OCI-LY3 (cell line): Measurements from ENCODE around the gene CLPTM1.

Experiments used
- H2AFZ ChIP-seq: fragments of 200-600, 300-600 bp; shearing (Covaris generic); 2 replicates; pipeline ENCODE4 v1.6.0; 2014; ENCODE audit warnings: antibody characterized with exemption, low read depth, low read length
- H3K27ac ChIP-seq: fragments of 200-600, 300-600 bp; sonication (generic); 2 replicates; pipeline ENCODE4 v1.5.1; 2014; ENCODE audit warnings: mild to moderate bottlenecking, low read length, moderate library complexity, mixed read lengths
- H3K27me3 ChIP-seq: fragments of 200-600, 300-600 bp; sonication (generic); 2 replicates; pipeline ENCODE4 v1.6.1; 2014; ENCODE audit warnings: low read depth, low read length, mixed read lengths
- H3K36me3 ChIP-seq: fragments of 200-600, 300-600 bp; sonication (generic); replicated peaks from 2 replicates; pipeline ENCODE3; 2014; ENCODE audit warnings: low read depth, low read length, mixed read lengths
- H3K4me1 ChIP-seq: fragments of 300-600, 200-600 bp; sonication (generic); 2 replicates; pipeline ENCODE4 v1.6.1; 2014; ENCODE audit warnings: low read length, mixed read lengths
- H3K4me2 ChIP-seq: fragments of 200-600, 300-600 bp; sonication (generic); 2 replicates; pipeline ENCODE4 v1.6.1; 2014; ENCODE audit warnings: low read length, mixed read lengths
- H3K4me3 ChIP-seq: fragments of 300-600, 200-600 bp; sonication (generic); 2 replicates; pipeline ENCODE4 v1.5.1; 2014; ENCODE audit warnings: antibody characterized with exemption, mild to moderate bottlenecking, low read length, moderate library complexity
- H3K79me2 ChIP-seq: fragments of 300-600, 200-600 bp; shearing (Covaris generic); 2 replicates; pipeline ENCODE4 v1.6.1; 2014; ENCODE audit warnings: mild to moderate bottlenecking, low read length, mixed read lengths
- H3K9ac ChIP-seq: fragments of 300-600, 200-600 bp; shearing (Covaris generic); 2 replicates; pipeline ENCODE4 v1.6.0; 2014; ENCODE audit warnings: mild to moderate bottlenecking, low read length, moderate library complexity
- H3K9me3 ChIP-seq: fragments of 200-600, 300-600 bp; shearing (Covaris generic); 2 replicates; pipeline ENCODE4 v1.6.1; 2014; ENCODE audit warnings: low read length, mixed read lengths; ENCODE audit not compliant: insufficient read depth
- H4K20me1 ChIP-seq: fragments of 200-600, 300-600 bp; sonication (generic); 2 replicates; pipeline ENCODE4 v1.6.1; 2016; ENCODE audit warnings: low read length, mixed read lengths; ENCODE audit not compliant: insufficient read depth
- CTCF ChIP-seq: fragments of 200-600, 300-600 bp; sonication (generic); IDR thresholded peaks from 2 replicates; pipeline ENCODE4 v1.5.1; 2014; ENCODE audit warnings: antibody characterized with exemption, low read length, low read depth
- EZH2phosphoT487 ChIP-seq: fragments of 200-600 bp; shearing (Covaris generic); IDR thresholded peaks from 2 replicates; pipeline ENCODE4 v1.6.1; 2018; ENCODE audit warnings: antibody characterized with exemption, mixed run types, low read depth

CLPTM1 gene

GRCh38 chr19:44972802-44973201 is 17.6 kb downstream of the CLPTM1 start:
- no peak for TF ChIP-seq CTCF
- TF ChIP-seq EZH2phosphoT487: no peak
- no peak overlapping the region for H3K4me3 ChIP-seq
- H3K79me2 ChIP-seq: peaks cover 3% of the 10 kb centered on the region; the same call in 1 of the 2 replicates
- H3K27ac ChIP-seq: no peak overlapping the region
- H4K20me1 ChIP-seq: no peaks in the 10 kb centered on the region; the same call in 1 of the 2 replicates
- H3K4me1 ChIP-seq: no peaks in the 10 kb centered on the region
- H3K9me3 ChIP-seq: no peaks in the 10 kb centered on the region
- H3K9ac ChIP-seq: no peak overlapping the region
- no peaks in the 10 kb centered on the region for H3K27me3 ChIP-seq
- H3K4me2 ChIP-seq: no peak overlapping the region
- H3K36me3 ChIP-seq: peaks cover 31% of the 10 kb centered on the region
- no peak overlapping the region for H2AFZ ChIP-seq

DNA sequence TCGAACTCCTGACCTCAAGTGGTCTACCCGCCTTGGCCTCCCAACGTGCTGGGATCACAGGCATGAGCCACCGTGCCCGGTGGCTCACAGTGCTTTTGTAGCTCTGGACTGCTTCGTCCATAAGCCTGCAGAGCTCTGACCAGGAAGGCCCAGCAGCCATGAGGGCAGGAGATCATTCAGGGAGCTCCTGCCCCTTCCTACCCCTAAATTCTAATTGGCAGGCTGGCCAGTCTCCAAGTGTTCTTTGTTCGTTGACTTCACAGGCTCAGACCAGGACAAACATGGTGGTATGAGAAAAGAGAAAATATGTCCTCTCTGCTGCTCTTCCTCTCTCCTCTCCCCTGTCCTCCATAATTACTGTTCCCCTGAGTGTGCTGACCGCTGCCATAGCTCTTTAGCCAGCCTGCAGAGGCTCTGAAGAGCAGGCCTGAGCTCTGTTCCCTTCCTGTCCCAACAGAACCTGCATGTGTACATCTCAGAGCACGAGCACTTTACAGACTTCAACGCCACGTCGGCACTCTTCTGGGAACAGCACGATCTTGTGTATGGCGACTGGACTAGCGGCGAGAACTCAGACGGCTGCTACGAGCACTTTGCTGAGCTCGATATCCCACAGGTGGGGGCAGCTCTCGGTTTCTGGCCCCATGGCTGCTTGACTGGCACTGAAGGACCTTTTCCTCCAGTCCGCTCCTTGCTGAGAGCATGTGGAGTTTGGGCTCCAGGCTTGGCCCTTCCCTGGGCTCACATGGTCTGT is 19.0 kb downstream of the CLPTM1 start:
- peaks cover 3% of the 10 kb centered on the region; the same call in 1 of the 2 replicates for H3K79me2 ChIP-seq
- H3K27ac ChIP-seq: no peak overlapping the region
- H3K27me3 ChIP-seq: no peaks in the 10 kb centered on the region
- H3K4me3 ChIP-seq: no peak overlapping the region
- no peak overlapping the region for H2AFZ ChIP-seq
- H3K4me2 ChIP-seq: no peak overlapping the region
- no peaks in the 10 kb centered on the region for H3K4me1 ChIP-seq
- H3K9ac ChIP-seq: no peak overlapping the region
- H3K9me3 ChIP-seq: no peaks in the 10 kb centered on the region
- TF ChIP-seq CTCF (no peak), EZH2phosphoT487 (no peak)
- H4K20me1 ChIP-seq: no peaks in the 10 kb centered on the region; the same call in 1 of the 2 replicates
- peaks cover 32% of the 10 kb centered on the region for H3K36me3 ChIP-seq

- Histone ChIP-seq H3K4me2 (no peak overlapping the region), H3K36me3 (peaks cover 36% of the 10 kb centered on the region), H2AFZ (no peak overlapping the region), H3K27me3 (no peaks in the 10 kb centered on the region), H3K27ac (no peak overlapping the region), H3K79me2 (peaks cover 3% of the 10 kb centered on the region; the same call in 1 of the 2 replicates), H3K4me3 (no peak overlapping the region), H3K9ac (no peak overlapping the region), H4K20me1 (no peaks in the 10 kb centered on the region; the same call in 1 of the 2 replicates), H3K9me3 (no peaks in the 10 kb centered on the region), H3K4me1 (no peaks in the 10 kb centered on the region)
- TF ChIP-seq CTCF (no peak), EZH2phosphoT487 (no peak)
Observed at GRCh38 chr19:44974857-44975256, 19.7 kb downstream of the CLPTM1 start.

GRCh38 chr19:44975444-44975843 is 20.3 kb downstream of the CLPTM1 start:
- Histone ChIP-seq H3K4me3 (no peak overlapping the region), H3K79me2 (no peaks in the 10 kb centered on the region; the same call in 1 of the 2 replicates), H3K9ac (no peak overlapping the region), H3K4me2 (no peak overlapping the region), H4K20me1 (no peaks in the 10 kb centered on the region), H3K4me1 (no peaks in the 10 kb centered on the region), H3K27me3 (no peaks in the 10 kb centered on the region), H3K36me3 (peaks cover 38% of the 10 kb centered on the region), H3K9me3 (no peaks in the 10 kb centered on the region), H3K27ac (no peak overlapping the region), H2AFZ (no peak overlapping the region)
- no peak for TF ChIP-seq CTCF
- no peak for TF ChIP-seq EZH2phosphoT487
